ENCODE results near the gene ARHGAP22.

DNA sequence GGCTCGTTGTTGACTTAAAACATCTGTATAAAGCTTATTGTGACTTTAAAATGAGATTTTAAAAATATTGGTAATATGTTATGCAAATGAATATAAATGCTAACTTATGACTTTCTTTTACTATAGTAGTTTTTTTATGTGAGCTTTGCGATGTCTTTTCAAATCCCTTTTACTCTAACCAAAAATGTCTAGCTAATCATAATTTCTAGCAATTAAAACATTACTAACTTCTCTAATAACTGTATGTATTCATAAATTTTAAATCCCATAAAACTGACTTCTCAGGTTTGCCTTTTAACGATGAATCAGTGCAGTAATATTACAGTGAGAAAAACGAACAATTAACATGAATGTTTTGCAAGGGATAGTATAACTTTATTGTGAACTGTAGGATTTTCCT lies 185.2 kb downstream of the ARHGAP22 start:
- no peak for TF ChIP-seq POLR2A (IDR thresholded peaks at IDR 0.05; ENCODE audit: low read depth, low read length)
- TF ChIP-seq POLR2AphosphoS5 (IDR thresholded peaks at IDR 0.05; ENCODE audit: low read depth, low read length): no peak
- TF ChIP-seq SPI1 (IDR thresholded peaks at IDR 0.05; ENCODE audit: low read depth, low read length): no peak
- no peak for TF ChIP-seq TAF1 (IDR thresholded peaks at IDR 0.05; ENCODE audit: low read depth, low read length)
- TF ChIP-seq PAX5 (IDR thresholded peaks at IDR 0.05; ENCODE audit: insufficient read depth, low read length, severe bottlenecking): no peak
- TF ChIP-seq POU2F2 (IDR thresholded peaks at IDR 0.05; ENCODE audit: low read depth, low read length): no peak
